Sigmoid colon (tissue), 4 donors: Measurements from ENCODE around the gene GFER.

Experiments
- EP300 ChIP-seq, 4 donors: sonication (generic); formaldehyde crosslinking; IDR thresholded peaks; one replicate each; pipeline ENCODE4 v1.6.1; 2017; ENCODE audit warnings: antibody characterized with exemption in 4 of 4
- POLR2A ChIP-seq, 2 donors: fragments of 450-650 bp; IDR thresholded peaks; one replicate each; pipeline ENCODE4 v1.6.1; 2016; ENCODE audit warnings: antibody characterized with exemption in 2 of 2, mild to moderate bottlenecking in 2 of 2, moderate library complexity in 2 of 2
- TF ChIP-seq, protein P1 (sequence below), 4 experiments: fragments of 450-650 bp in 3 of 4; fragments of 200-600 bp in 1 of 4; IDR thresholded peaks; one replicate each; pipeline ENCODE4 v1.5.1; 2016 to 2019; ENCODE audit warnings: antibody characterized with exemption in 4 of 4, mild to moderate bottlenecking in 3 of 4, moderate library complexity in 2 of 4

DNA sequence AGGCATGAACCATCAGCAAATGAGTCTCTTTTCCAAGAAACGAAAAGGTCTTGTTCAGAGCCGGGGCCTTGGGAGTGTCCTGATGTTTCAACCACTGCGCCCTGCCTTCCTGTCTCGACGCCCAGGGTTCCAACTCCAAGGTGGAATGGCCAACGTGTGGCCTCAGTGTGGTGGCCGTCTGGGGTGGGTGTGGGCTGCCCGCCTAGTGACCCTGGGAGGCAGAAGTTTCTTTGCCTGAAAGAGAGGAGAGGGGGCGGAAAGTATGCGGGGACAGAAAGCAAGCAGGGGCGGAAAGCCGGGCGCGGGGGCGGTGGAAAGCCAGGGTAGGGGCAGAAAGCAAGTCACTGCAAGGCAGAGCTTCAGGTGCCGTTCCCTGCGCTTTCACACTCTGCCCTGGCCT is 45.1 kb upstream of the GFER start:
- TF ChIP-seq, protein P1, sequence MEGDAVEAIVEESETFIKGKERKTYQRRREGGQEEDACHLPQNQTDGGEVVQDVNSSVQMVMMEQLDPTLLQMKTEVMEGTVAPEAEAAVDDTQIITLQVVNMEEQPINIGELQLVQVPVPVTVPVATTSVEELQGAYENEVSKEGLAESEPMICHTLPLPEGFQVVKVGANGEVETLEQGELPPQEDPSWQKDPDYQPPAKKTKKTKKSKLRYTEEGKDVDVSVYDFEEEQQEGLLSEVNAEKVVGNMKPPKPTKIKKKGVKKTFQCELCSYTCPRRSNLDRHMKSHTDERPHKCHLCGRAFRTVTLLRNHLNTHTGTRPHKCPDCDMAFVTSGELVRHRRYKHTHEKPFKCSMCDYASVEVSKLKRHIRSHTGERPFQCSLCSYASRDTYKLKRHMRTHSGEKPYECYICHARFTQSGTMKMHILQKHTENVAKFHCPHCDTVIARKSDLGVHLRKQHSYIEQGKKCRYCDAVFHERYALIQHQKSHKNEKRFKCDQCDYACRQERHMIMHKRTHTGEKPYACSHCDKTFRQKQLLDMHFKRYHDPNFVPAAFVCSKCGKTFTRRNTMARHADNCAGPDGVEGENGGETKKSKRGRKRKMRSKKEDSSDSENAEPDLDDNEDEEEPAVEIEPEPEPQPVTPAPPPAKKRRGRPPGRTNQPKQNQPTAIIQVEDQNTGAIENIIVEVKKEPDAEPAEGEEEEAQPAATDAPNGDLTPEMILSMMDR (IDR thresholded peaks at IDR 0.05), result no peak
- TF ChIP-seq POLR2A (IDR thresholded peaks at IDR 0.05), result no peak
- TF ChIP-seq EP300 (IDR thresholded peaks at IDR 0.05), result no peak
